ENCODE data around the gene PTAFR.

Gene PTAFR, protein sequence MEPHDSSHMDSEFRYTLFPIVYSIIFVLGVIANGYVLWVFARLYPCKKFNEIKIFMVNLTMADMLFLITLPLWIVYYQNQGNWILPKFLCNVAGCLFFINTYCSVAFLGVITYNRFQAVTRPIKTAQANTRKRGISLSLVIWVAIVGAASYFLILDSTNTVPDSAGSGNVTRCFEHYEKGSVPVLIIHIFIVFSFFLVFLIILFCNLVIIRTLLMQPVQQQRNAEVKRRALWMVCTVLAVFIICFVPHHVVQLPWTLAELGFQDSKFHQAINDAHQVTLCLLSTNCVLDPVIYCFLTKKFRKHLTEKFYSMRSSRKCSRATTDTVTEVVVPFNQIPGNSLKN

DNA sequence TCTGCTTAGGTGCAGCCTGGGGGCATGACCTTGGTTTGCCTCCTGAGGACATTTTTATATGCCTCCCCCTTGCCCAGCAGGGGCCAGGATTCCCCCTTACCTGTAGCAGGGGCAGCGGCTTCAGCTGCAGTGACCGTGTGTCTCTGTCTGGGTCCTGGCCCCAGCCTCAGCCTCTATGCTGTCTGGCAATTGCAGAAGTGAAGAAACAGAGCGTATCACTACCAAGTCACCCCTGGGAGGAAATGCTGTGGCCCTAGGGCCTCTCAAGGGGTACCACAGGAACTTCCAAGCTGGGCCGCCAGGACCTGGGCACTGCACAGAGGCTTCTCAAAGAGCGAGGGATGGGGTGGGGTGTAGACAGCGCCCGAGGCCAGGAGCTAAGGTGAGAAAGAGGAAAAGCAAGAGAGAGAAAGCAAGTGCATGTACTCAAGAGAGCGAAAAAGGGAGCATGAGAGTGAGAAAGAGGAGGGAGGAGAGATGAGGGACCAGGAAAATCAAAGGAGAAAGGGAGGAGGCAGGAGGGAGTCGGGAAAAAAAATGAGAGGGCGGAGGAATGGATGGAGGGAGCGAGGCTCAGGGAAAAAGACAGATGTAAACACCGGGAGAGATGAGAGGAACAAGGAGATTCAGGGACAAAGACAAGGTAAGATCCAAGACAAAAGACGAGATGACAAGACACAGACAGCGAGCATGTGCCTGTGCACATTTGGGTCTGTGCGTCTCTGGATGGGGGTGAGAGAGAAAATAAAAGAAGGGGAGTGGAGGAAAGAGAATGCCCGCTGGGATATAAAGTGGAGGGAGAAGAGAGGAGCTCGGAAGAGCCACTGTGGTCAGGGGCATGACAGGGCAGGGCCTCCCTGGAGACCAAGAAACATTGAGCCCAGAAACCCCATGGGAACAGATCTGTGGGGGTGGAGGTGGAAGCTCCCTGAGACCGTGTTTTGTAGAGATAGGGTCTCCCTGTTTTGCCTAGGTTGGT, at the start of gene PTAFR:
PTAFR (minus strand) TSS at position 199 of the 979 bp plus-strand sequence. CDS start 25,669 bp downstream, outside the sequence.
- Histone ChIP-seq H3K36me3 (ENCODE audit: insufficient read depth, low read length) (no peaks in the 10 kb centered on the region), H3K27me3 (ENCODE audit: insufficient read depth, low read length) (peaks cover 8% of the 10 kb centered on the region), H2AFZ (ENCODE audit: low read depth, low read length) (peak within 1 kb of the TSS; percentile 5), H3K4me1 (ENCODE audit: insufficient read depth, low read length) (peaks cover 10% of the 10 kb centered on the region), H3K9me3 (ENCODE audit: low read length) (no peaks in the 10 kb centered on the region), H3K4me3 (ENCODE audit: low read length) (no peak within 1 kb of the TSS)

DNA sequence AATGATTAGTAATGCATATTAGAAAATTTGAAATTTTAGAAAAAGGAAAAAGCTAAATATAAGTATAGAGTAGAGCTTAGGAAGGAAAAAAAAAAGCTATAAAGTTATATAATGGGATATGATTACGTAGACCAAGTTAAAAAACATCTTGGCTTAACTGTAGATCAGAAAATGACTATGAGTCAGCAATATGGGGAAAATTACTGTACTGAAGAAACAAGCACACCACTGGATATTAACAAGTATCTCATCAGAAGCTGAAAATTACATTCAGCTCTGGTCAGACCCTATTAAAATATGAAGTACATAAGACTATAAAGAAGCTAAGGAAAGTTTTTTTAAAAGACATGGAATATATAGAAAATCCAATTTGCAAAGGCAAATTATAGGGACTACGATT, 36.8 kb upstream of the PTAFR start:
- Histone ChIP-seq H3K9me3 (ENCODE audit: low read length) (no peaks in the 10 kb centered on the region), H3K4me1 (ENCODE audit: insufficient read depth, low read length) (no peaks in the 10 kb centered on the region), H3K27me3 (ENCODE audit: insufficient read depth, low read length) (no peaks in the 10 kb centered on the region), H2AFZ (ENCODE audit: low read depth, low read length) (no peak overlapping the region), H3K4me3 (ENCODE audit: low read length) (no peak overlapping the region), H3K36me3 (ENCODE audit: insufficient read depth, low read length) (peaks cover 44% of the 10 kb centered on the region)

DNA sequence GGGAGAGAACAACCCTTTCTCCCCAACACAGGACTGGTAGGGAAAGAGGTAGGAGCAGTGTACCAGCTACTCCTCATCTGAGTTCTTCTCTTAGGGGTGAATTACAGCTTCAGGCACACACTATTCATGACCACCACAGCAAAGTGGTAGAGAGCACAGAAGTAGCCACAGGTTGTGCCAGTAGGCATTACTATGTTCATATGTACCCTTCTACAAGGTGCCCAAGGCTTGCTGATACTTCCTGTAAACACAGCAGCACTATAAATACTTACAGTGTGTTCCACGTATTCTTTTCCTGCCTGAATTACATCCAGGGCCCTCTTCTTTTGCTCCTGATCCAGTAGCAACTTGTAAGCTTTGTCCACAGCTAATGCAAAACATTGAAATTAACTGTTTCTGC, 33.2 kb upstream of the PTAFR start:
- H2AFZ ChIP-seq (ENCODE audit: low read depth, low read length) = no peak overlapping the region
- H3K4me1 ChIP-seq (ENCODE audit: insufficient read depth, low read length) = no peaks in the 10 kb centered on the region
- H3K9me3 ChIP-seq (ENCODE audit: low read length) = no peaks in the 10 kb centered on the region
- no peak overlapping the region for H3K4me3 ChIP-seq (ENCODE audit: low read length)
- H3K36me3 ChIP-seq (ENCODE audit: insufficient read depth, low read length) = peaks cover 66% of the 10 kb centered on the region
- H3K27me3 ChIP-seq (ENCODE audit: insufficient read depth, low read length) = no peaks in the 10 kb centered on the region

DNA sequence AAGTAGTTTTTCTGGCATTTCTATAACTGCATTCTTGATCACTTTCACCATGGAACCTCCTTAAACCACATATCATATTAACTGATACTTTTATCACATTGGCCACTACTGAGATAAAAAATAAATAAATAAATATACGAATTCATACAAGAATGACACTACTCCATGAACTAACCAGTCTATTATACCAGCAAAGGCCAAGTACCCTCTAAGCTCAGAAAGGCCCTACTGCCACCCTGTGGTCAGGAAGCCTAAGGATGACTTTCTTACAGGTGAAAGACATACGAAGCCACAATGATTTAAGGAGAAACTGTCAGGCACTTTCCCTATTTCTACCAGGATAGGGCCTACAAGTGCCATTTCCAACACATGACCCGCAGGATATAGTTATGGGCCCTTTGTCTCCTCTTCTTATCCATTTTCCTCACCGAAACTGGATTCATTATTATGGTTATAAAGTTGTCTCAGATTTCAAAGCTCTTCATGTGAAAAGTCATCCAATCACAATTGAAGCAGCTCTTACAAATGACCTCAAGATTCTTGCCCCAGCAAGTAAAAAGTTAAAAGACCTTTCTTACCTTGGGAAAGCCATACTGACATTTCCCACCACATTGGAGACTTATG, 32.4 kb upstream of the PTAFR start:
- peaks cover 66% of the 10 kb centered on the region for H3K36me3 ChIP-seq (ENCODE audit: insufficient read depth, low read length)
- H3K4me1 ChIP-seq (ENCODE audit: insufficient read depth, low read length) = no peaks in the 10 kb centered on the region
- no peaks in the 10 kb centered on the region for H3K9me3 ChIP-seq (ENCODE audit: low read length)
- no peaks in the 10 kb centered on the region for H3K27me3 ChIP-seq (ENCODE audit: insufficient read depth, low read length)
- H3K4me3 ChIP-seq (ENCODE audit: low read length) = no peak overlapping the region
- H2AFZ ChIP-seq (ENCODE audit: low read depth, low read length) = no peak overlapping the region

DNA sequence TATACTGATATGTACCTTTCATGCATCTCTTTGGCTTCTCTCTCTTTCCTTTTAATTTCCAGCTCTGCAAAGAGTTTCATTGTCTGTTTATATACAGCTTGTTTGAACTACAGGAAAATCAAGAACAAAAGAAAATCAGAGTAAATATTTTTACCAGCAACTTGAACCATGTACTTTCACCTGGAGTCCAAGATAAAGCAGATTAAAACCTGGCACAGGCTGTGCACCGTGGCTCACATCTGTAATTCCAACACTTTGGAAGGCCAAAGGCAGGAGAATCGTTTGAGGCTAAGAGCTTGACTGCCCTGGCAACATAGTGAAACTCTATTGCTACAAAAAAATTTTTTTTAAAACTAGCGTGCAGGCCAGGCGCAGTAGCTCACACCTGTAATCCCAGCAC, 28.8 kb upstream of the PTAFR start:
- Histone ChIP-seq H3K9me3 (ENCODE audit: low read length) (no peaks in the 10 kb centered on the region), H3K4me3 (ENCODE audit: low read length) (no peak overlapping the region), H3K36me3 (ENCODE audit: insufficient read depth, low read length) (peaks cover 68% of the 10 kb centered on the region)

DNA sequence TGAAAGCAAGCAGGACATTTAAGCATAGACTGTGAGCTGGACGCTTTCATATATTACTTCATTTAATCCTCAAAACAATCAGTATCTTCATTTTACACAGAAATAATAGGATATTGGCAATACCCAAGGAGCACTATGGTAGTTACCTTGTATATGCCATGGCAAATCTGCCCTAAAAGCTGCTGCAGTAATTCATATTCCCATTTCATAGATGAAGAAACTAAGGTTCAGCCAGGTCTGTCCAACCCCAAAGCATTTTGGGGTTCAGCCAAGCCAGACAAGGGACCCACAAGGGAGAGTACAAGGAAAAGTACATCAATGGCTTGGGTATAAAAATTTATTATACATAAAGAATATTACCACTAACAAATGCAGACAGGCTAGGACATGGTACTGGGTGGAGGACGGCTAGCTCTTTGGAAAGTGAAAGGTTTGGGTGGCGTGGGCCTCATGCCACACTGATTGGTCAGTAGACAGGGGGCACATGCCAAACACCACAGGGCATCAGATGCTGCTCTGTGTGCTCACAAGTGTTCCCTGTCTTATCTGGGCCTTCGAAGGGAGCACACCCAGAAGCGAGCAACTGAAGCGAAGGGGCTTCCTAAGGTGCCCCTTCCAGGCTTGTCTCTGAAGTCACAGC, 23.9 kb upstream of the PTAFR start:
- peaks cover 55% of the 10 kb centered on the region for H3K36me3 ChIP-seq (ENCODE audit: insufficient read depth, low read length)
- H3K9me3 ChIP-seq (ENCODE audit: low read length) = no peaks in the 10 kb centered on the region
- H3K27me3 ChIP-seq (ENCODE audit: insufficient read depth, low read length) = no peaks in the 10 kb centered on the region
- no peak overlapping the region for H3K4me3 ChIP-seq (ENCODE audit: low read length)
- H3K4me1 ChIP-seq (ENCODE audit: insufficient read depth, low read length) = no peaks in the 10 kb centered on the region
- no peak overlapping the region for H2AFZ ChIP-seq (ENCODE audit: low read depth, low read length)

More for the DNA sequence above, 28.8 kb upstream of the PTAFR start:
- Histone ChIP-seq H3K27me3 (ENCODE audit: insufficient read depth, low read length) (no peaks in the 10 kb centered on the region), H2AFZ (ENCODE audit: low read depth, low read length) (no peak overlapping the region), H3K4me1 (ENCODE audit: insufficient read depth, low read length) (no peaks in the 10 kb centered on the region)

DNA sequence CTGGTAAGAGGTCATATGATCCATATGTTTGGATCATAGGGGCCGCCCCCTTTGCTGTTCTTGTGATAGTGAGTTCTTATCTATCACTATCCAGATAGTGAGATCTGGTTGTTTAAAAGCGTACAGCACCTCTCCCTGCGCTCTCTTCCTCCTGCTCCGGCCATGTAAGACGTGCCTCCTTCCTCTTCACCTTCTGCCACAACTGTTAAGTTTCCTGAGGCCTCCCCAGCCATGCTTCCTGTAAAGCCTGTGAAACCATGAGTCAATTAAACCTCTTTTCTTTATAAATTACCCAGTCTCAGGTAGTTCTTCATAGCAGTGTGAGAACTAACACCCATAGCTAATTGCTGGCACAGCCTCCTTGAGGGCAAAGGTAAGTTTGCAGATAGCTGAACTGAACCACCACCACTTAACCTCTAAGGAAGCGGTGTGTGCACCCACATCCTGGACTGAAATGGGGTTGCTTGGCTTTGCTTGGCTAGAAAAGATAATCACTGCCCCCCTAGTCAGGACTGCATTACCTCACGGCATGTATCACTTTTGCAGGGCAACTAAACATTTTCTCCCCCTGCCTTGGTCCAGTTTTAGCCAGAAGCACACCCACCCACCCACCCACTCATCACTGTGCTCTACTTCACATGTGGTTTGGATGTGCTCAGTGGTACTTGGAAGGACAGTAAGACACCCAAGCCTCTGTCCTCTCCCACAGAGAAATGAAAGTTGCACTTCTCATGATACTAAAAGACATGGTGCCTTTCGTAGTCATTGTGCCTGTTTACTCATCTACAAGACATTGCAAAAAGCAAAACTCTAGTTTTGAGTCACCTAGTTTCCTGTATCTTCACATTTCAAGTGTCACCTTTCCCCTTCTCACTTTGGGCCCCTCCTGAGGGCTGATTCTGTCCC, 23.1 kb upstream of the PTAFR start:
- no peak overlapping the region for H3K4me3 ChIP-seq (ENCODE audit: low read length)
- no peaks in the 10 kb centered on the region for H3K27me3 ChIP-seq (ENCODE audit: insufficient read depth, low read length)
- no peaks in the 10 kb centered on the region for H3K4me1 ChIP-seq (ENCODE audit: insufficient read depth, low read length)
- peaks cover 49% of the 10 kb centered on the region for H3K36me3 ChIP-seq (ENCODE audit: insufficient read depth, low read length)
- no peaks in the 10 kb centered on the region for H3K9me3 ChIP-seq (ENCODE audit: low read length)
- no peak overlapping the region for H2AFZ ChIP-seq (ENCODE audit: low read depth, low read length)

DNA sequence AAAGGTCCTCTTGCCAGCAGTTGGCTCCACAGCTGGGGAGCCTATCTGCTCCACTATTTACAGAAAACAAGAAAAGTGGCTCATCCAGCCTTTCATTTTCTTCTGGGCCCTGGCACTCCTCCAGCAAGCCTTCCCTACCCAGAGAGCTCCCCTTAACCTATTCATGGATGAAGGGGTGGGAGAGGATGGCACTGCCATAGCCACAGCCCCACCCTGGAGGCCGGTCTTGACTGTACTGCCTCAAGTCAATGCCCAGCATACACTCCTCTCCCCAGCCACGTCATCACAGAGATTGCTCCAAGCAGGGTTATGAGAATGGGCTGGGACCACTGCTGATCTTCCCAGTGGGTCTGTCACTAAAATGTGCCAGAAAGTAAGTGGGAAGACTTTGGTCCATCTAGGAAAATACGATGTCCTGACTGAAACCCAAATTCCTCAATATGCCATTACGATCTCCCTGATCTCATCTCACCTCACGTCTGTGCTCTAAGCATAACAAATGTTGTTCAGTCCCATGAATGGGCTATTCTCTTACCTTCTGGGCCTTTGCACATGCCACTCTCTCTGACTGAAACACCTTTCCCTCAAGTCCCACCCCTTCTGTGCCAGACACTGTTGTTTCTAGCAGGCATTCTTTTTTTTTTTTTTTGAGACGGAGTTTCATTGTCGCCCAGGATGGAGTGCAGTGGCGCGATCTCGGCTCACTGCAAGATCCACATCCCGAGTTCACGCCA, 21.4 kb upstream of the PTAFR start:
- Histone ChIP-seq H3K9me3 (ENCODE audit: low read length) (no peaks in the 10 kb centered on the region), H3K36me3 (ENCODE audit: insufficient read depth, low read length) (peaks cover 32% of the 10 kb centered on the region), H3K4me3 (ENCODE audit: low read length) (no peak overlapping the region), H2AFZ (ENCODE audit: low read depth, low read length) (no peak overlapping the region), H3K4me1 (ENCODE audit: insufficient read depth, low read length) (no peaks in the 10 kb centered on the region), H3K27me3 (ENCODE audit: insufficient read depth, low read length) (no peaks in the 10 kb centered on the region)

DNA sequence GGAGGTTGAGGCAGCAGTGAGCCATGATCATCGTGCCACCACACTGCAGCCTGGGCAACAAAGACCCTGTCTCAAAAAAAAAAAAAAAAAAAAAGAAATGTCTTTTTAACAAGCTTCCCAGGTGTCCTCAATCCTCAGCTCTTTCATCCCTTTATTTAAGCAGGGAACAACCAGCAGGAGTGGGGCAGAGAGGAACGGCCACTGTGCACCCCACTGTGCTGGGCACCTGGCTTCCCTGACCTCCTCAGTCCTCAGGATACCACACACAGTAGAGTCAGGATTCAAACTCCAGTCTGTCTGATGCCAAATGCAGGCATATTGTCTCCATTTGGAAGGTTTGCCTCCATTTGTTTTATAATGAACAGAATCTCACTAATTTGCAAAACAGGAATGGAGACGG, 19.8 kb upstream of the PTAFR start:
- Histone ChIP-seq H3K27me3 (ENCODE audit: insufficient read depth, low read length) (no peaks in the 10 kb centered on the region), H3K4me1 (ENCODE audit: insufficient read depth, low read length) (no peaks in the 10 kb centered on the region), H3K4me3 (ENCODE audit: low read length) (no peak overlapping the region), H2AFZ (ENCODE audit: low read depth, low read length) (no peak overlapping the region), H3K9me3 (ENCODE audit: low read length) (no peaks in the 10 kb centered on the region), H3K36me3 (ENCODE audit: insufficient read depth, low read length) (peaks cover 30% of the 10 kb centered on the region)

DNA sequence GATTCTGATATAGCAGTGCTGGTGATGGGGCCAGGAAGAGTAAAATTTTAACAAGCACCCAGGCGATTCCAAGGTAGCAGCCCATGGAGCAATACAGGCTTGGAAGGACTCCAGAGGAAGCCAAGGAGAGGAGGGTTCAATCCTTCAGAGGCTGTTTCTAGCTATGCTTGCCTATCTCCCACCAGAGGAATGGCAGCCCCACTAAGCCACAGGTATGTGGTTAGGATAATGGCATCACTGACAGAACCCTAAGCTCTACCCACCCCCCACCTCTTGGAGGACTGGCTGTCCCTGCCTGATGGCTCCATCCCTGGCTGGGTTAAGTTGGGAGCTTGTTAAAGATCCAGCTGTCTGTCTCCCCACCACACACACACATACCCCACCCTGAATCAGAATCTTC, 19.3 kb upstream of the PTAFR start:
- H3K27me3 ChIP-seq (ENCODE audit: insufficient read depth, low read length) = no peaks in the 10 kb centered on the region
- H2AFZ ChIP-seq (ENCODE audit: low read depth, low read length) = no peak overlapping the region
- no peaks in the 10 kb centered on the region for H3K4me1 ChIP-seq (ENCODE audit: insufficient read depth, low read length)
- no peak overlapping the region for H3K4me3 ChIP-seq (ENCODE audit: low read length)
- H3K36me3 ChIP-seq (ENCODE audit: insufficient read depth, low read length) = peaks cover 25% of the 10 kb centered on the region
- H3K9me3 ChIP-seq (ENCODE audit: low read length) = no peaks in the 10 kb centered on the region

DNA sequence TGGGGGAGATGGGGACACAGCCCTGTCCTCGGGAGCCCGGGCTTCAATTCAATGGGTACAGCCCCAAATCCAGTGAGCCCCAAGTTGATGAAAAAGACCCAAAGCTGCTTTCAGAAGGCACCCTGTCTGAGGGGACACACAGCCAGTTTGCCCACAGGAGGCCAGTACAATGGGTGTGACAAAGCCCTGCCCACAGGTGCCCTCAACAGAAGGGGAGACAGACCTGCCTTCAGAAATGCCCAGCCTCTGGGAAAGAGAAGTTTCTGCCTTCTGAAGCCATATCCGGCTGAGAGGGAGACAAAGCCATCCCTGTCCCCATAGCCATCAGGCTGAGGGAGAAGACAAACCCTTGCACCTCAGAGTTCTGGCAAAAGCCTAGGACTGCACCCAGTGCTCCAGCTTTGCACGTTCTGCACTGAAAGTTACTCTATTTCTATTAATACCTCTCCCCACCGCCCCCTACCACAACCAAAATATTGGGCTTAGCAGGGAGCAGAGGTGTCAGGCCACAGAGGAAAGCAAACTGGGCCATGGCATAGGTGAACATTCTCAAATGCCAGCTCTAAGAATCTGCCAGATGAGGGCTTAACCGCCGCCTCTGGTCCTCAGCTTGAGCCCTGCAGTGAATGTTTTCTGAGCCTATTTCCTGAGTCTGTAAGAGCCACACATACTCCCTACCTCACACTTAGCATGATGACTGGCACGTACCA, 18.0 kb upstream of the PTAFR start:
- no peak overlapping the region for H2AFZ ChIP-seq (ENCODE audit: low read depth, low read length)
- H3K36me3 ChIP-seq (ENCODE audit: insufficient read depth, low read length) = peaks cover 12% of the 10 kb centered on the region
- H3K4me3 ChIP-seq (ENCODE audit: low read length) = no peak overlapping the region
- no peaks in the 10 kb centered on the region for H3K27me3 ChIP-seq (ENCODE audit: insufficient read depth, low read length)
- no peaks in the 10 kb centered on the region for H3K4me1 ChIP-seq (ENCODE audit: insufficient read depth, low read length)
- no peaks in the 10 kb centered on the region for H3K9me3 ChIP-seq (ENCODE audit: low read length)

Data from neuron (in vitro differentiated cells).